Astrocyte (in vitro differentiated cells and primary cell): ENCODE data around the gene INPP4B. TPM values are rescaled to one million over a fixed set of nuclear protein-coding genes. Genes with fewer than 3 reads are reported as not detected.
A peak's percentile ranks its signal among the peaks of the same experiment; 100 is the strongest.

ENCODE experiments used
- DNase-seq: peaks from one replicate; pipeline ENCODE4 v3.0.0-alpha.2; 2010; ENCODE audit warnings: low read depth
- FAIRE-seq: peaks from 2 replicates; lab custom pipeline; 2011; peaks lifted over from hg19 to GRCh38; lab: Jason Lieb, UNC
- H2AFZ ChIP-seq: 2 replicates; pipeline ENCODE4 v1.6.0; 2012; ENCODE audit warnings: low read depth, low read length, inconsistent platforms
- H3K27ac ChIP-seq: 2 replicates; pipeline ENCODE4 v1.5.1; 2011; ENCODE audit warnings: low read depth, low read length, inconsistent platforms
- H3K27me3 ChIP-seq: 2 replicates; pipeline ENCODE4 v1.6.0; 2011; ENCODE audit warnings: low read length, inconsistent platforms; ENCODE audit not compliant: insufficient read depth
- H3K36me3 ChIP-seq: 2 replicates; pipeline ENCODE4 v1.5.1; 2011; ENCODE audit warnings: low read length, inconsistent platforms; ENCODE audit not compliant: insufficient read depth
- H3K4me1 ChIP-seq: 2 replicates; pipeline ENCODE4 v1.5.1; 2011; ENCODE audit warnings: low read length, inconsistent platforms; ENCODE audit not compliant: insufficient read depth
- H3K4me2 ChIP-seq: 2 replicates; pipeline ENCODE4 v1.6.0; 2012; ENCODE audit warnings: low read length, inconsistent platforms
- H3K4me3 ChIP-seq: 2 replicates; pipeline ENCODE4 v1.5.1; 2011; ENCODE audit warnings: low read depth, mild to moderate bottlenecking, low read length, inconsistent platforms; ENCODE audit not compliant: insufficient read depth
- H3K79me2 ChIP-seq: 2 replicates; pipeline ENCODE4 v1.6.0; 2012; ENCODE audit warnings: mild to moderate bottlenecking, low read length, inconsistent platforms; ENCODE audit not compliant: insufficient read depth
- H3K9ac ChIP-seq: 2 replicates; pipeline ENCODE4 v1.6.0; 2012; ENCODE audit warnings: mild to moderate bottlenecking, low read length, inconsistent platforms
- H3K9me3 ChIP-seq: 2 replicates; pipeline ENCODE4 v1.5.1; 2012; ENCODE audit warnings: low read depth, mild to moderate bottlenecking, low read length, inconsistent platforms; ENCODE audit not compliant: insufficient read depth
- H4K20me1 ChIP-seq: 2 replicates; pipeline ENCODE4 v1.6.0; 2012; ENCODE audit warnings: low read length, inconsistent platforms; ENCODE audit not compliant: insufficient read depth
- H3K27ac Mint-ChIP-seq: one replicate; pipeline ENCODE4 v1.8.0; 2021; ENCODE audit warnings: mild to moderate bottlenecking, mixed read lengths; ENCODE audit not compliant: unreplicated experiment
- H3K27me3 Mint-ChIP-seq: one replicate; pipeline ENCODE4 v1.8.0; 2021; ENCODE audit warnings: low read depth, mixed read lengths; ENCODE audit not compliant: unreplicated experiment
- H3K36me3 Mint-ChIP-seq: one replicate; pipeline ENCODE4 v1.8.0; 2021; ENCODE audit warnings: low read depth, mixed read lengths; ENCODE audit not compliant: unreplicated experiment
- H3K4me1 Mint-ChIP-seq: one replicate; pipeline ENCODE4 v1.8.0; 2021; ENCODE audit warnings: low read depth, mixed read lengths; ENCODE audit not compliant: unreplicated experiment
- H3K4me3 Mint-ChIP-seq: one replicate; pipeline ENCODE4 v1.8.0; 2021; ENCODE audit warnings: mild to moderate bottlenecking, moderate library complexity, mixed read lengths; ENCODE audit not compliant: unreplicated experiment
- H3K9me3 Mint-ChIP-seq: one replicate; pipeline ENCODE4 v1.8.0; 2021; ENCODE audit warnings: mild to moderate bottlenecking, mixed read lengths; ENCODE audit not compliant: unreplicated experiment
- EZH2 ChIP-seq: IDR thresholded peaks from 2 replicates; pipeline ENCODE4 v1.6.1; 2012; ENCODE audit warnings: mild to moderate bottlenecking, low read length, inconsistent platforms; ENCODE audit not compliant: insufficient read depth
- total RNA-seq: library from RNA; stranded (reverse); gene quantifications from 2 replicates; pipeline ENCODE4 v1.2.1, GENCODE V29; 2021
- TF ChIP-seq, protein P1 (sequence below): IDR thresholded peaks from 2 replicates; pipeline ENCODE4 v1.5.1; 2011; ENCODE audit warnings: low read depth, mild to moderate bottlenecking, inconsistent platforms, low read length, moderate library complexity; ENCODE audit not compliant: insufficient read depth

INPP4B gene
- total RNA-seq, 1 donor from 2014 or later: 2.8 TPM

DNA sequence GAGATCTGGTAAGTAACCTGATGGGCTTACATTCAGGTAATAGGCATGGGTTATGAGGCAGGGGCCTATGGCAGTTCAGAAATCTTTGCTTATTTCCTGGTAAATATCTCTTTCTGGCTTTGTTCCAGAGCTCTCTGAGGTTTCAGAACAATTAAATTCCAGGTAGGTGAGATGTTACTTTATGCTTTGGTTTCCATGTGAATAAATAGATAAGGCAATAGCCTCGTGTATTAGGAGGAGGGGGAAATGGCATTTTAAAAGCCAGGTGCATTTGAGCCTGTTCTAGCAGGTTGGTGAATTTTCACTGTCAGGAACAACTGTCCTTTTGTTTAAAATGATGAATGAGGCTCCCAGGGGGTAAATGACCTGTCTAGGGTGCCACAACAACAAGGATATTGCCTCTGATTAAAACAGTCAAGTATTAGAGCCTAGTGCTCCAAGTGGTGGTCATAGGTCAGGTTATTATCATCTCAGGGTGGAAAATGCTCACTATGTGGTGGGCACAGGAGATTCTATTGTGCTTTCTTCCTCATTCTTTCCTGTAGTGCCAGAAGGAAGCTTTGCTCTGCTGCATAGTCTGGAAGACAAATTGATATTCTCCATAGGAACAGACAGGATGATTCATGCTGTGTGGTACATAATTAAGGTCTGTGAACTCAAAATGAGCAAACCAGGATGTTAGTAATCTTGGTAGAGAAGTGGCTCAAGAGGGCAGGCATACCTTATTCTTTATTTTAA is 296.2 kb downstream of the INPP4B start:
- Histone ChIP-seq H3K9ac (peak overlapping the region; percentile 71), H3K9me3 (no peaks in the 10 kb centered on the region), H3K27me3 (no peaks in the 10 kb centered on the region), H3K4me3 (no peak overlapping the region), H3K27ac (peak overlapping the region; percentile 91), H3K79me2 (no peaks in the 10 kb centered on the region), H2AFZ (no peak overlapping the region), H3K4me1 (peaks cover 25% of the 10 kb centered on the region), H3K4me2 (peak overlapping the region; percentile 75), H4K20me1 (no peaks in the 10 kb centered on the region), H3K36me3 (no peaks in the 10 kb centered on the region)
- Mint-ChIP-seq H3K27me3 (no peaks in the 10 kb centered on the region), H3K4me3 (no peak overlapping the region), H3K4me1 (peaks cover 41% of the 10 kb centered on the region), H3K27ac (peak overlapping the region; percentile 96), H3K9me3 (peaks cover 3% of the 10 kb centered on the region), H3K36me3 (no peaks in the 10 kb centered on the region)
- peak; percentile 93 for FAIRE-seq
- DNase-seq: peak; percentile 96
- TF ChIP-seq, protein P1, sequence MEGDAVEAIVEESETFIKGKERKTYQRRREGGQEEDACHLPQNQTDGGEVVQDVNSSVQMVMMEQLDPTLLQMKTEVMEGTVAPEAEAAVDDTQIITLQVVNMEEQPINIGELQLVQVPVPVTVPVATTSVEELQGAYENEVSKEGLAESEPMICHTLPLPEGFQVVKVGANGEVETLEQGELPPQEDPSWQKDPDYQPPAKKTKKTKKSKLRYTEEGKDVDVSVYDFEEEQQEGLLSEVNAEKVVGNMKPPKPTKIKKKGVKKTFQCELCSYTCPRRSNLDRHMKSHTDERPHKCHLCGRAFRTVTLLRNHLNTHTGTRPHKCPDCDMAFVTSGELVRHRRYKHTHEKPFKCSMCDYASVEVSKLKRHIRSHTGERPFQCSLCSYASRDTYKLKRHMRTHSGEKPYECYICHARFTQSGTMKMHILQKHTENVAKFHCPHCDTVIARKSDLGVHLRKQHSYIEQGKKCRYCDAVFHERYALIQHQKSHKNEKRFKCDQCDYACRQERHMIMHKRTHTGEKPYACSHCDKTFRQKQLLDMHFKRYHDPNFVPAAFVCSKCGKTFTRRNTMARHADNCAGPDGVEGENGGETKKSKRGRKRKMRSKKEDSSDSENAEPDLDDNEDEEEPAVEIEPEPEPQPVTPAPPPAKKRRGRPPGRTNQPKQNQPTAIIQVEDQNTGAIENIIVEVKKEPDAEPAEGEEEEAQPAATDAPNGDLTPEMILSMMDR: no peak
- TF ChIP-seq EZH2: no peak

DNA sequence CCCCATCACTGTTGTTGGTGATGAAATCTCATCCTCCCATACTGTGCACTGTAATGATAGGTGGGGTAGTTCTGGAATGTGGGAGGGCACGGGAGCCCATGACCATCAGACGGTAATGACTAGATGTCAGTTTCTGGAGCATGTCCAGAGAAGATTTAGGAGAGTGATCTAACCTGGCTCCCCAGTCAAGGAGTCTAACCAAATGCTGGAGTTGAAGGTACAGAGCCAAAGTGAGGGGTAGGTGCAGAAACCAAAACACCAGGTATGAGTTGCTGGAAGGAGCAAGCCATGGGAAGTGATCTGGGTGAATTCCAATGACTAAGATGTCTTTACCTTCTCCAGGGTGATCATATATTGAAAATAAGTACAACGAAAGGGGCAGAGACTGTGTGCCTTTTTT is 296.9 kb downstream of the INPP4B start:
- Histone ChIP-seq H3K4me3 (no peak overlapping the region), H4K20me1 (no peaks in the 10 kb centered on the region), H3K9me3 (no peaks in the 10 kb centered on the region), H3K4me2 (peak overlapping the region; percentile 75), H3K27ac (peak overlapping the region; percentile 91), H2AFZ (no peak overlapping the region), H3K36me3 (no peaks in the 10 kb centered on the region), H3K4me1 (peaks cover 25% of the 10 kb centered on the region), H3K79me2 (no peaks in the 10 kb centered on the region), H3K9ac (peak overlapping the region; percentile 71), H3K27me3 (no peaks in the 10 kb centered on the region)
- TF ChIP-seq EZH2: no peak
- TF ChIP-seq, protein P1: no peak
- FAIRE-seq: peak; percentile 9
- H3K27ac Mint-ChIP-seq: peak overlapping the region; percentile 96
- no peak for DNase-seq
- H3K36me3 Mint-ChIP-seq: no peaks in the 10 kb centered on the region
- peaks cover 3% of the 10 kb centered on the region for H3K9me3 Mint-ChIP-seq
- H3K4me3 Mint-ChIP-seq: no peak overlapping the region
- no peaks in the 10 kb centered on the region for H3K27me3 Mint-ChIP-seq
- peaks cover 41% of the 10 kb centered on the region for H3K4me1 Mint-ChIP-seq

- Histone ChIP-seq H3K27me3 (no peaks in the 10 kb centered on the region), H3K4me1 (peaks cover 25% of the 10 kb centered on the region), H3K36me3 (no peaks in the 10 kb centered on the region), H3K9ac (no peak overlapping the region), H3K79me2 (no peaks in the 10 kb centered on the region), H3K4me3 (no peak overlapping the region), H3K4me2 (no peak overlapping the region), H3K9me3 (no peaks in the 10 kb centered on the region), H3K27ac (no peak overlapping the region), H4K20me1 (no peaks in the 10 kb centered on the region), H2AFZ (no peak overlapping the region)
- no peaks in the 10 kb centered on the region for H3K36me3 Mint-ChIP-seq
- H3K9me3 Mint-ChIP-seq: peaks cover 3% of the 10 kb centered on the region
- TF ChIP-seq, protein P1: no peak
- no peak for TF ChIP-seq EZH2
- no peaks in the 10 kb centered on the region for H3K27me3 Mint-ChIP-seq
- peaks cover 41% of the 10 kb centered on the region for H3K4me1 Mint-ChIP-seq
- no peak overlapping the region for H3K4me3 Mint-ChIP-seq
- DNase-seq: no peak
- no peak for FAIRE-seq
- no peak overlapping the region for H3K27ac Mint-ChIP-seq
Observed at GRCh38 chr4:142548491-142548890, 297.6 kb downstream of the INPP4B start.
